OCI-LY3 (cell line): Measurements from ENCODE around the gene PODNL1.

Source experiments
- H2AFZ ChIP-seq: fragments of 200-600, 300-600 bp; shearing (Covaris generic); 2 replicates; pipeline ENCODE4 v1.6.0; 2014; ENCODE audit warnings: antibody characterized with exemption, low read depth, low read length
- H3K27ac ChIP-seq: fragments of 200-600, 300-600 bp; sonication (generic); 2 replicates; pipeline ENCODE4 v1.5.1; 2014; ENCODE audit warnings: mild to moderate bottlenecking, low read length, moderate library complexity, mixed read lengths
- H3K27me3 ChIP-seq: fragments of 200-600, 300-600 bp; sonication (generic); 2 replicates; pipeline ENCODE4 v1.6.1; 2014; ENCODE audit warnings: low read depth, low read length, mixed read lengths
- H3K36me3 ChIP-seq: fragments of 200-600, 300-600 bp; sonication (generic); replicated peaks from 2 replicates; pipeline ENCODE3; 2014; ENCODE audit warnings: low read depth, low read length, mixed read lengths
- H3K4me1 ChIP-seq: fragments of 300-600, 200-600 bp; sonication (generic); 2 replicates; pipeline ENCODE4 v1.6.1; 2014; ENCODE audit warnings: low read length, mixed read lengths
- H3K4me2 ChIP-seq: fragments of 200-600, 300-600 bp; sonication (generic); 2 replicates; pipeline ENCODE4 v1.6.1; 2014; ENCODE audit warnings: low read length, mixed read lengths
- H3K4me3 ChIP-seq: fragments of 300-600, 200-600 bp; sonication (generic); 2 replicates; pipeline ENCODE4 v1.5.1; 2014; ENCODE audit warnings: antibody characterized with exemption, mild to moderate bottlenecking, low read length, moderate library complexity
- H3K79me2 ChIP-seq: fragments of 300-600, 200-600 bp; shearing (Covaris generic); 2 replicates; pipeline ENCODE4 v1.6.1; 2014; ENCODE audit warnings: mild to moderate bottlenecking, low read length, mixed read lengths
- H3K9ac ChIP-seq: fragments of 300-600, 200-600 bp; shearing (Covaris generic); 2 replicates; pipeline ENCODE4 v1.6.0; 2014; ENCODE audit warnings: mild to moderate bottlenecking, low read length, moderate library complexity
- H3K9me3 ChIP-seq: fragments of 200-600, 300-600 bp; shearing (Covaris generic); 2 replicates; pipeline ENCODE4 v1.6.1; 2014; ENCODE audit warnings: low read length, mixed read lengths; ENCODE audit not compliant: insufficient read depth
- H4K20me1 ChIP-seq: fragments of 200-600, 300-600 bp; sonication (generic); 2 replicates; pipeline ENCODE4 v1.6.1; 2016; ENCODE audit warnings: low read length, mixed read lengths; ENCODE audit not compliant: insufficient read depth
- EZH2phosphoT487 ChIP-seq: fragments of 200-600 bp; shearing (Covaris generic); IDR thresholded peaks from 2 replicates; pipeline ENCODE4 v1.6.1; 2018; ENCODE audit warnings: antibody characterized with exemption, mixed run types, low read depth
- TF ChIP-seq, protein P1 (sequence below): fragments of 200-600, 300-600 bp; sonication (generic); IDR thresholded peaks from 2 replicates; pipeline ENCODE4 v1.5.1; 2014; ENCODE audit warnings: antibody characterized with exemption, low read length, low read depth

PODNL1 gene

GRCh38 chr19:13906910-13907309, 31.3 kb downstream of the PODNL1 start:
- TF ChIP-seq EZH2phosphoT487: no peak
- TF ChIP-seq, protein P1, sequence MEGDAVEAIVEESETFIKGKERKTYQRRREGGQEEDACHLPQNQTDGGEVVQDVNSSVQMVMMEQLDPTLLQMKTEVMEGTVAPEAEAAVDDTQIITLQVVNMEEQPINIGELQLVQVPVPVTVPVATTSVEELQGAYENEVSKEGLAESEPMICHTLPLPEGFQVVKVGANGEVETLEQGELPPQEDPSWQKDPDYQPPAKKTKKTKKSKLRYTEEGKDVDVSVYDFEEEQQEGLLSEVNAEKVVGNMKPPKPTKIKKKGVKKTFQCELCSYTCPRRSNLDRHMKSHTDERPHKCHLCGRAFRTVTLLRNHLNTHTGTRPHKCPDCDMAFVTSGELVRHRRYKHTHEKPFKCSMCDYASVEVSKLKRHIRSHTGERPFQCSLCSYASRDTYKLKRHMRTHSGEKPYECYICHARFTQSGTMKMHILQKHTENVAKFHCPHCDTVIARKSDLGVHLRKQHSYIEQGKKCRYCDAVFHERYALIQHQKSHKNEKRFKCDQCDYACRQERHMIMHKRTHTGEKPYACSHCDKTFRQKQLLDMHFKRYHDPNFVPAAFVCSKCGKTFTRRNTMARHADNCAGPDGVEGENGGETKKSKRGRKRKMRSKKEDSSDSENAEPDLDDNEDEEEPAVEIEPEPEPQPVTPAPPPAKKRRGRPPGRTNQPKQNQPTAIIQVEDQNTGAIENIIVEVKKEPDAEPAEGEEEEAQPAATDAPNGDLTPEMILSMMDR: no peak
- Histone ChIP-seq H3K79me2 (0 out of 2 replicates have a peak, but pooled peaks cover 5% of the 10 kb centered on the region), H3K36me3 (peaks cover 9% of the 10 kb centered on the region), H2AFZ (peak overlapping the region; percentile 79; the same call in 1 of the 2 replicates), H4K20me1 (no peaks in the 10 kb centered on the region), H3K27me3 (no peaks in the 10 kb centered on the region), H3K4me2 (peak overlapping the region; percentile 96), H3K27ac (no peak overlapping the region), H3K4me3 (peak overlapping the region; percentile 90), H3K9ac (peak overlapping the region; percentile 83), H3K9me3 (no peaks in the 10 kb centered on the region), H3K4me1 (peaks cover 11% of the 10 kb centered on the region)

- Histone ChIP-seq H3K4me1 (peaks cover 11% of the 10 kb centered on the region), H3K4me3 (peak overlapping the region; percentile 90), H3K9me3 (no peaks in the 10 kb centered on the region), H3K4me2 (peak overlapping the region; percentile 96), H3K79me2 (0 out of 2 replicates have a peak, but pooled peaks cover 5% of the 10 kb centered on the region), H3K27me3 (no peaks in the 10 kb centered on the region), H3K27ac (peak overlapping the region; percentile 36), H3K36me3 (peaks cover 9% of the 10 kb centered on the region), H3K9ac (peak overlapping the region; percentile 83), H2AFZ (peak overlapping the region; percentile 79), H4K20me1 (no peaks in the 10 kb centered on the region)
- no peak for TF ChIP-seq EZH2phosphoT487
- TF ChIP-seq, protein P1: no peak
Measured at GRCh38 chr19:13906521-13906904, 31.7 kb downstream of the PODNL1 start.

DNA sequence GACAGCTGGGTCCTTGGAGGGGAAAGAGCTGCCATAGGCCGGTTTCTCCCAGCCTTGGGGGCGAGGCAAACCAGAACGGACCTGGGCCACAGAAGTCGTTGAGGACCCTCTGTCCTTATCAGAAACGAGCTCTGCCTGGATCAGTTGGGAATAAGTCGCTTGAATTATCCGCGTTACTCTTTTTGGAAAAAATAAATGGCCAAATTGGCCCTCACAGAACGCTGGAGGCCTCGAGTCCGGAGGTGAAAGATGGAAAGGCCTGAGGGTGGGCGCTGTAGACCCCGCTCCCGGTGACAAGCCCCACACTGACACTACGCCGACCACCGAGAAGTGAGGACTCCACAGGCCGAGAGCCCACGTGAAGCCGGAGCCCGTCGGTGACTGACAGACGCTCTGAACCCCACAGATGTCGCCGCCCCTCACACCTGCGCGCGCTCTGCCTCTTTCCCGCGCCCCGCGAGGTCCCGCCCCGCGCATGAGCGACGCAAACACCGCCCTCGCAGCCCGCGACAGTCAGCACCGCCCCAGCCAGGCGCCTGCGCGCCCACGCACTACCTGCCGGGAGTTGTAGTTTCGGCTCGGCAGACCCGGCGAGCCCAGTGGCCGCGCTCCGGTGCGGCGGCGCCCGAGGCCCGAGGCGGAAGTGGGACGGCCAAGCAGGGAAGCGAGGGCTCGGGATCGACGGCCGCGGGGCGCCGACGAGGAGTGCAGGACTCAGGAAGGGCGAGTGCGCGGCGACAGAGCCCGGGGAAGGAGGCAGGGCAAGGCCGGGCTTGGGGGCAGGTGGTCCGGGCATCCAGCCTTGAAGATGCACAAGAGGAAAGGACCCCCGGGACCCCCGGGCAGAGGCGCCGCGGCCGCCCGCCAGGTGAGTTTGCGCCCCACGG, 32.3 kb downstream of the PODNL1 start, which contains the start of the genes BRME1 and CC2D1A:
TSS of gene BRME1 (minus strand) at position 484 of the 887 bp plus-strand sequence. CDS start 1,225 bp downstream, outside the sequence.
TSS of gene CC2D1A (plus strand) at position 568 of the 887 bp plus-strand sequence. CDS start at position 809, 241 bp downstream.
- Histone ChIP-seq H3K9me3 (no peaks in the 10 kb centered on the region), H3K36me3 (peaks cover 9% of the 10 kb centered on the region), H3K4me3 (peak within 1 kb of the TSS; percentile 90), H3K9ac (peak within 1 kb of the TSS; percentile 83), H3K27ac (peak within 1 kb of the TSS; percentile 36), H3K79me2 (0 out of 2 replicates have a peak, but pooled peaks cover 5% of the 10 kb centered on the region), H3K27me3 (no peaks in the 10 kb centered on the region), H3K4me1 (peaks cover 11% of the 10 kb centered on the region), H4K20me1 (no peaks in the 10 kb centered on the region), H2AFZ (peak within 1 kb of the TSS; percentile 92), H3K4me2 (peak within 1 kb of the TSS; percentile 96)
- no peak for TF ChIP-seq EZH2phosphoT487
- TF ChIP-seq, protein P1: no peak

- Histone ChIP-seq H3K9me3 (no peaks in the 10 kb centered on the region), H3K79me2 (0 out of 2 replicates have a peak, but pooled peaks cover 5% of the 10 kb centered on the region), H3K27ac (no peak overlapping the region), H4K20me1 (no peaks in the 10 kb centered on the region), H3K4me2 (no peak overlapping the region), H3K36me3 (no peaks in the 10 kb centered on the region), H3K4me3 (no peak overlapping the region), H2AFZ (peak overlapping the region; percentile 74), H3K4me1 (peaks cover 11% of the 10 kb centered on the region), H3K9ac (no peak overlapping the region), H3K27me3 (no peaks in the 10 kb centered on the region)
- no peak for TF ChIP-seq EZH2phosphoT487
- TF ChIP-seq, protein P1: peak; percentile 64
Measured at GRCh38 chr19:13902993-13903555, 35.1 kb downstream of the PODNL1 start.
